A549 (cell line): Measurements from ENCODE around the gene IFITM10.

Source experiments
- CTCF ChIP-seq: fragments of >200 bp; sonication (Bioruptor Twin); formaldehyde crosslinking; IDR thresholded peaks from 3 replicates; pipeline ENCODE4 v1.5.1; 2016
- POLR2A ChIP-seq: IDR thresholded peaks from 2 replicates; pipeline ENCODE4 v1.6.1; 2012; ENCODE audit warnings: mild to moderate bottlenecking, low read length
- RAD21 ChIP-seq, 2 experiments: fragments of >200 bp in 1 of 2; sonication (Bioruptor Twin) in 1 of 2; formaldehyde crosslinking in 1 of 2; IDR thresholded peaks in 1 of 2; conservative IDR thresholded peaks in 1 of 2; 2 replicates in 1 of 2; 3 replicates in 1 of 2; pipeline ENCODE4 v1.6.1; 2012 to 2018; ENCODE audit warnings: inconsistent platforms in 1 of 2
- USF2 ChIP-seq: fragments of 450-650 bp; IDR thresholded peaks from 2 replicates; pipeline ENCODE4 v1.6.1; 2014; ENCODE audit warnings: antibody characterized with exemption
- ZC3H11A ChIP-seq: fragments of 450-650 bp; IDR thresholded peaks from 2 replicates; pipeline ENCODE4 v1.6.1; 2014; ENCODE audit warnings: antibody characterized with exemption, mild to moderate bottlenecking

GRCh38 chr11:1768141-1768469 lies 17.7 kb upstream of the IFITM10 start:
- TF ChIP-seq CTCF (no peak), RAD21 (conservative IDR thresholded peaks at IDR 0.05 in 1 of 2, IDR thresholded peaks at IDR 0.05 in 1 of 2) (no peak), USF2 (no peak), POLR2A (no peak), ZC3H11A (no peak)
